Endothelial cell of umbilical vein (primary cell): ENCODE results near the gene RALGPS2.

Experiments used
- CTCF ChIP-seq, 2 donors: IDR thresholded peaks; 1 replicate in 1 of 2; 2 replicates in 1 of 2; pipeline ENCODE4 v1.5.1; 2011; ENCODE audit warnings: low read length in 2 of 2, mild to moderate bottlenecking in 2 of 2, moderate library complexity in 2 of 2, control low read depth in 1 of 2, inconsistent platforms in 1 of 2, low read depth in 1 of 2; ENCODE audit not compliant: insufficient read depth in 1 of 2; ENCODE audit errors: extremely low read depth in 1 of 2
- EZH2 ChIP-seq: IDR thresholded peaks from 2 replicates; pipeline ENCODE4 v1.6.1; 2012; ENCODE audit warnings: borderline replicate concordance, low read depth, mild to moderate bottlenecking, moderate library complexity, low read length, inconsistent platforms; ENCODE audit not compliant: severe bottlenecking
- GATA2 ChIP-seq: IDR thresholded peaks from 2 replicates; pipeline ENCODE4 v1.7.0; 2011; ENCODE audit warnings: low read depth, mild to moderate bottlenecking, moderate library complexity, mixed read lengths, low read length; ENCODE audit not compliant: insufficient read length, insufficient read depth
- JUN ChIP-seq: IDR thresholded peaks from 2 replicates; pipeline ENCODE4 v1.6.1; 2011; ENCODE audit warnings: borderline replicate concordance, low read depth; ENCODE audit not compliant: insufficient read length, insufficient read depth
- POLR2A ChIP-seq: IDR thresholded peaks from 2 replicates; pipeline ENCODE4 v1.6.1; 2012; ENCODE audit warnings: low read depth, mild to moderate bottlenecking, control low read depth, low read length
- POLR2AphosphoS5 ChIP-seq: IDR thresholded peaks from 2 replicates; pipeline ENCODE4 v1.6.1; 2012; ENCODE audit warnings: low read depth, mild to moderate bottlenecking, control low read depth, low read length, moderate library complexity; ENCODE audit not compliant: insufficient read depth
- TF ChIP-seq, protein P1 (sequence below): IDR thresholded peaks from 2 replicates; pipeline ENCODE4 v1.6.1; 2011; ENCODE audit not compliant: insufficient read depth, insufficient read length

- TF ChIP-seq CTCF (IDR thresholded peaks at IDR 0.05; ENCODE audit: extremely low read depth in 1 of 2, insufficient read depth in 1 of 2, low read depth in 1 of 2, low read length in 2 of 2) (no peak), POLR2AphosphoS5 (no peak), EZH2 (no peak), POLR2A (no peak), GATA2 (no peak), JUN (no peak)
- TF ChIP-seq, protein P1, sequence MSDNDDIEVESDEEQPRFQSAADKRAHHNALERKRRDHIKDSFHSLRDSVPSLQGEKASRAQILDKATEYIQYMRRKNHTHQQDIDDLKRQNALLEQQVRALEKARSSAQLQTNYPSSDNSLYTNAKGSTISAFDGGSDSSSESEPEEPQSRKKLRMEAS: no peak
These were observed 209.5 kb downstream of the RALGPS2 start for GRCh38 chr1:178934546-178934945.
